GM18519 (cell line): ENCODE results near the gene RABL6.
A peak's percentile ranks its signal among the peaks of the same experiment; 100 is the strongest.

Experiments
- ATAC-seq: cut with Tn5 transposase; IDR thresholded peaks from one replicate; pipeline ENCODE4 v1.9.1; 2021; ENCODE audit warnings: mild to moderate bottlenecking, moderate library complexity; ENCODE audit not compliant: unreplicated experiment, low FRiP score

The RABL6 gene

DNA sequence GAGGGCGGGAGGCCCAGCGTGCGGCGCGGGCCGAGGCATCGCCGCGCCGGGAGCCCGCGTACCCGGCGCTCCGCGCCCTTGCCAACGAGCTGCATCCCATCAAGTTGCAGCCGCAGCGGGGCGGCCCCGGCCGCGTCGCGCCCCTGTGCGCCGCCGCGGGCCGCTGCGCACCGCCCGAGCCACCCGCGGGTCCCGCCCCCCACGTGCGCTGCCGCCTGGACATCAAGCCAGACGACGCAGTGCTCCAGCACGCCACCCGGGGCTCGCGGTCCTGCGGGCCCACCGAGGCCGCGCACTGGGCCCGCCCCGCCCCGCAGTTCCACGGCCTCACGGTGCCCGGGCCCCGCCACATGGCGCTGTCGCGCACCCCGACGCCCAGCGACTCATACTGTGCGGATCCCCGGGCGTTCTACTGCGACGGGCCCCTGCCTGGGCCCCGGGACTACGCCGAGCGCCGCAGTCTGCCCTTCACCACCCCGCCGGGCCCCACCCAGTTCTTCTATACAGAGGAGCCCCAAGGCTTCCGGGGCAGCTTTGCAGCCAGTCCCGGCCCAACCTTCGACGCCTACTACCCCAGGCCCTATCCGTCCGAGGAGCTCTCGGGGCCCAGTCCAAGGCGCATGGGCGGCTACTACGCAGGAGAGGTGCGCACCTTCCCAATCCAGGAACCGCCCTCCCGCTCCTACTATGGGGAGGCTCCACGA, 37.2 kb downstream of the RABL6 start:
- no peak for ATAC-seq

DNA sequence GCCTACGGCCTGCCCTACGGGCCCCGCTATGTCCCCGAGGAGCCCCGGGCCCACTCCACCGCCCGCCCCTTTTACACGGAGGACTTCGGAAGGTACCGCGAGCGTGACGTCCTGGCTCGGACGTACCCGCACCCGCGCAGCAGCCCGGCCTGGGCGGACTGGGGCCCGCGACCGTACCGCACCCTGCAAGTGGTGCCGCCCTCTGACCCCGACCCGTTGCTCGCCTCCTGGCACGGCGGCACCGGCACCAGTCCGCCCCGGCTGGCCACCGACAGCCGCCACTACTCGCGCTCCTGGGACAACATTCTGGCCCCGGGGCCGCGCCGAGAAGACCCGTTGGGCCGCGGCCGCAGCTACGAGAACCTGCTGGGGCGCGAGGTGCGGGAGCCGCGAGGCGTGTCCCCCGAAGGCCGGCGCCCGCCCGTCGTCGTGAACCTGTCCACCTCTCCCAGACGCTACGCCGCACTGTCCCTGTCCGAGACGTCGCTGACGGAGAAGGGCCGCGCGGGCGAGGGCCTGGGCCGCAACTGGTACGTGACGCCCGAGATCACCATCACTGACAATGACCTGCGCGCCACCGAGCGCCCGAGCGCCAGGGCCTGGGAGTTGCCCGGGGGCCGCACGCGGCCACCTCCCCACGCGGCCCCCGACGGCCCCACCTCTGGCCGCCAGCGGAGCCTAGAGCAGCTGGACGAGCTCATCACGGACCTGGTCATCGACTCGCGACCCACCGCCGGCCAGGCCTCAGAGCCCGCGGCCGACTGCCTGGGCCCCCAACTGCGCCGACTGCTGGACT, 37.9 kb downstream of the RABL6 start:
- no peak for ATAC-seq

DNA sequence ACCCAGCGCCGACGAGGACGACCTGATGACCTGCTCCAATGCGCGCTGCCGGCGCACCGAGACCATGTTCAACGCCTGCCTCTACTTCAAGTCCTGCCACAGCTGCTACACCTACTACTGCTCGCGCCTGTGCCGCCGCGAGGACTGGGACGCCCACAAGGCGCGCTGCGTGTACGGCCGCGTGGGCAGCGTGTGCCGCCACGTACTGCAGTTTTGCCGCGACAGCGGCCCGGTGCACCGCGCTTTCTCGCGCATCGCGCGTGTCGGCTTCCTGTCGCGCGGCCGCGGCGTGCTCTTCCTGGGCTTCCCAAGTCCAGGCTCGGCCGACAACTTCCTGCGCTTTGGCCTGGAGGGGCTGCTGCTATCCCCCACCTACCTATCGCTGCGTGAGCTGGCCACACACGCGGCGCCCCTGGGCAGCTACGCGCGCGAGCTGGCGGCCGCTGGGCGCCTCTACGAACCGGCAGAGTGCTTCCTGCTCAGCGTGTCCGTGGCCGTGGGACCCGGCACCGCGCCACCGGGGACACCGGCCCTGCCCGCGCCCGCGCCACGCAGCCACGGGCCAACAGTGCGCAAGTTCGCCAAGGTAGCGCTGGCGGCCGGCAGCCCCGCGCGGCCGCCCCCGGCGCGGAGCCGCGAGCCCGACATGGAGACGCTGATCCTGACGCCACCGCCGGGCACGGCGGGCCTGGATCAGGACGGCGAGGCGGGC, 38.8 kb downstream of the RABL6 start:
- no peak for ATAC-seq

DNA sequence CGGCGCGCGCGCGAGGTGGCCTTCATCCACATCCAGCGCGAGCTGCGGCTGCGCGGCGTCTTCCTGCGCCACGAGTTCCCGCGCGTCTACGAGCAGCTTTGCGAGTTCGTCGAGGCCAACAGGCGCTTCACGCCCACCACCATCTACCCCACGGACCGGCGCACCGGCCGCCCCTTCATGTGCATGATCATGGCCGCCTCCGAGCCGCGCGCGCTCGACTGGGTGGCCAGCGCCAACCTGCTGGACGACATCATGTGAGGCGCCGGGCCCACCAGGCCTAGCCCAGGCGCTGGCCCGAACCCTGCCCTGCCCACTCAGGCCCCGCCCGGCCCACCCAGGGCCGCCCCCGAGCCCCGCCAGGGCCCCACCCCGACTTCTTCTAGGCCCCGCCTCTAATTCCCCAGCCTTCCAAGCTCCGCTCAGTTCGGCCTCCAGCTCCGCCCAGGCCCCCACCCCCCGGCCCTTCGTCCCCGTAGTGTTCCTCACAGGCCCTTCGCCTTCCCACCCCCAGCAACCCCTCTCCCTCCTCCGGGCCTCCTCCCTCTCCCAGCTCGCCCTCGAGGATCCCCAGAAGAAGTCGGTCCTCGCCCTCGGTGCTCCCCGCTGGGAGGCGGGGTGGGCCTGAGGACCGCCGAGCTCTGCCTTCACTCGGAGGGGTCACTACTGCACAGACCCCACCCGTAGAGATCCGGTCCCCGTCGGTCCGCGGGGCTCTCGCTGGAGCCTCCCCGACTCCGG, 39.5 kb downstream of the RABL6 start:
- no peak for ATAC-seq

DNA sequence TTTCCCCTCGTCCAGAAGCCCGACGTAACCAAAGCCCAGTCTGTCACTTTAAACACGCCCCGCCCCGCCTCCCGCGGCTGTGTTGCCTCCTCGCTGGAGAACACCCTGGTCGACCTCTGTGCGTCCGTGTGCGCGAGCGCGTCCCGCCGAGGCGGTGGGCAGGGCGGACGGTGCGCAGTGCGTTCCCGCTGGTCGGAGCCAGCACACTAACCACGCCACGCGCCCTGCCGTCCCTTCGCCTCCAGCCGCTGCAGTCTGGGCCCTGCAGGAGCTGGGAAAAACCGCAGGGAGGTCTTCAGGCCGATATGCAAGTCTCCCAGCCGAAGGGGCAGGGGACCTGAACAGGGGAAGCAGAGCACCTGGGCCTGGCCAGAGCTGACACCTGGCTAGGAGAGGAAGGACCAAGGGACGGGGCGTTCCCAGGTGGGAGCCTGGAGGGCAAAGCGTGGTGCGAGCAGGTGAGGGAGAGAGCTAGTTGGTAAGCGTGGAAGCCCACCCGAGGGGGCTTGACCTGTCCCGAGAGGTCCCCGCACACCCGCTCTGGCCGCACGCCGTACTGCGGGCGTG, 40.2 kb downstream of the RABL6 start:
- ATAC-seq: no peak

DNA sequence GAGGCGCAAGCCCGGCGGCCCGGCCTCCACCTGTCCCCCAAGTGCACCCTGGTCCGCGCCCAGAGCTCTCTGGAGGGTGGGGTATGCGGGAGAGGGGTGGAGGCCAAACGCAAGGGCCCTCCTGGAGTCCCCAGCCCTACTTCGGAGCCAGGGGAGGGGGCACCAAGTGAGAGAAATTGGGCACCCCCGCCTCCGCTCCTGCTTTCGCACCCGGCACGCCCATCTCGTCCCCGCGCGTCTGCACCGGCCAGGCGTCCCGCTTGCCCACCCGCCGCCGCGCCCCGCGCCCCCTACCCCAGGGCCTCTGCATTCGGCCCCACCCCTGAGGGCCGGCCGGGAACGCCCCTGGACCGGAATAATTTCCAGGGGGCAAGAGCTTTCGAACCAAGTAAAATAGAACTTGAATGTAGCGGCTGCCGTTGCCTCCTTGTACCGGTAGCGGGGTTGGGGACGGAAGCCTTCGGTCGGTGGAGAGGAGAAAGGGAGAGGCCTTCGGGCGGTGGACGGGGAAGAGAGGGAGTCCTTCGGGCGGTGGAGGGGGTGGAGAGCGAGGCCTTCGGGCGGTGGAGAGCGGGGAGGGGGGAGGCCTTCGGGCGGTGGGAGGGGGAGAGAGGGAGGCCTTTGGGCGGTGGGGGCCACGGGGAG, 40.8 kb downstream of the RABL6 start:
- ATAC-seq: no peak

- ATAC-seq: peak; percentile 68
These were observed 41.6 kb downstream of the RABL6 start, which contains the start of gene PHPT1 for GRCh38 chr9:136849038-136849959. PHPT1 (plus strand) TSS chr9:136849409; CDS start chr9:136849431, 22 bp downstream.

GRCh38 chr9:136849960-136850865, 42.5 kb downstream of the RABL6 start:
- ATAC-seq: no peak

- no peak for ATAC-seq
These were observed 43.4 kb downstream of the RABL6 start for GRCh38 chr9:136850866-136851775.

- ATAC-seq: no peak
These were observed 44.4 kb downstream of the RABL6 start, which contains the start of gene MAMDC4 for GRCh38 chr9:136851941-136852663. MAMDC4 (plus strand) TSS chr9:136852346; CDS start chr9:136852417, 71 bp downstream.

DNA sequence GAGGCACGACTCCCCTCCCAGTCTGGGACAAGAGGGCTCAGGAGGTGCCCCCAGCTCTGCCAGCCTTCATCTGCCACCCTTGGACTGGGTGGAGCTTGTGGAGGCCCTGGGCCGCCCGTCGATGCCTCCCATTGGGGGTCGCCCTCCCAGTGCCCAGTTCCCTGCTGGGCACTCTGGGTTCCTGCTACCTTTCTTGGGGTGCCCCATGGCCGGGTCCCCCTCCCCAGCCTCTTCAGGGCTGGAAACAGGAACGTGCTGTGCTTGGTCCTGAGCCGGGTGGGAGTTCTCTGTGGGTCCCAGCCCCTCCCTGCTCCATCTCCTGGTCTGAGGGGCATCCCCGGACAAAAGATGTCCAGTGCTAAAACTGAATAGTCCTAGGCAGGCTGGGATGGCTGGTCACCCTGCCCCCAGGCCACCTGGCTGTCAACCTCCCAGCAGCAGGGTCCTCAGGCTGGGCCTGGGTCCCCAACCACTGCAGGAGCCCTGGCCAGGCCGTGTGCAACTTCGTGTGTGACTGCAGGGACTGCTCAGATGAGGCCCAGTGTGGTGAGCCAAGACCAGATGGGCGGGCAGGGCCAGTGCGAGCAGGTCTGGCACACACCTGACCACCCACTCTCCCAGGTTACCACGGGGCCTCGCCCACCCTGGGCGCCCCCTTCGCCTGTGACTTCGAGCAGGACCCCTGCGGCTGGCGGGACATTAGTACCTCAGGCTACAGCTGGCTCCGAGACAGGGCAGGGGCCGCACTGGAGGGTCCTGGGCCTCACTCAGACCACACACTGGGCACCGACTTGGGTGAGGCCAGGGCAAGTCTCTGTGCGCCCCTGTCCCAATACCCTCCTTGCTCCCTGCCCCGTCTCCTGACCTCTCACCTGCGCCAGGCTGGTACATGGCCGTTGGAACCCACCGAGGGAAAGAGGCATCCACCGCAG, 45.2 kb downstream of the RABL6 start:
- no peak for ATAC-seq

- ATAC-seq: no peak
These were observed 45.9 kb downstream of the RABL6 start for GRCh38 chr9:136853596-136854112.

DNA sequence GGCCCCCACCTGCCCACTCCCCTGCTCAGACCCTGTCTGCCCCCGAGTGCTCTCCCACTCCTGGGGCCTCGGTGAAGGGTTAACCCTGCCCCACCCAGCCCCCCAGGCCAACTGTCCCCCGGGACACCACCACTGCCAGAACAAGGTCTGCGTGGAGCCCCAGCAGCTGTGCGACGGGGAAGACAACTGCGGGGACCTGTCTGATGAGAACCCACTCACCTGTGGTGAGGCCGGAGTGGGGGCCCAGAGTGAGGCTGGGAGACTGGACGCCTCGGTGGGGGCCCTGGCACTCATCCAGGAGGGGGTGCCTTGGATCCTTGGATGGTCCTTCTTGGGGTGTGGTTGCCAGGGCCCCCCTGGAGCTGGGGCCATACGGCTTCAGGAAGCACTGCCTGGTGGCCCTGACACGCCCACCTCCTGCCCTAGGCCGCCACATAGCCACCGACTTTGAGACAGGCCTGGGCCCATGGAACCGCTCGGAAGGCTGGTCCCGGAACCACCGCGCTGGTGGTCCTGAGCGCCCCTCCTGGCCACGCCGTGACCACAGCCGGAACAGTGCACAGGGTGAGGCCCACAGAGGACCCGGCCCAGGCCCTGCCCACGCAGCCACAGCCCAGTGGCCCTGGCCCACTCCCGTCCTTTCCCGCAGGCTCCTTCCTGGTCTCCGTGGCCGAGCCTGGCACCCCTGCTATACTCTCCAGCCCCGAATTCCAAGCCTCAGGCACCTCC, 46.5 kb downstream of the RABL6 start:
- no peak for ATAC-seq
